GM12892 (cell line): ENCODE results near the gene PTGER3.

Experiments
- POLR2A ChIP-seq: IDR thresholded peaks from 2 replicates; pipeline ENCODE4 v1.6.1; 2011; ENCODE audit warnings: low read depth, low read length, control low read depth
- TAF1 ChIP-seq: IDR thresholded peaks from 2 replicates; pipeline ENCODE4 v1.6.1; 2011; ENCODE audit warnings: low read depth, mild to moderate bottlenecking, control low read depth, low read length, borderline replicate concordance

DNA sequence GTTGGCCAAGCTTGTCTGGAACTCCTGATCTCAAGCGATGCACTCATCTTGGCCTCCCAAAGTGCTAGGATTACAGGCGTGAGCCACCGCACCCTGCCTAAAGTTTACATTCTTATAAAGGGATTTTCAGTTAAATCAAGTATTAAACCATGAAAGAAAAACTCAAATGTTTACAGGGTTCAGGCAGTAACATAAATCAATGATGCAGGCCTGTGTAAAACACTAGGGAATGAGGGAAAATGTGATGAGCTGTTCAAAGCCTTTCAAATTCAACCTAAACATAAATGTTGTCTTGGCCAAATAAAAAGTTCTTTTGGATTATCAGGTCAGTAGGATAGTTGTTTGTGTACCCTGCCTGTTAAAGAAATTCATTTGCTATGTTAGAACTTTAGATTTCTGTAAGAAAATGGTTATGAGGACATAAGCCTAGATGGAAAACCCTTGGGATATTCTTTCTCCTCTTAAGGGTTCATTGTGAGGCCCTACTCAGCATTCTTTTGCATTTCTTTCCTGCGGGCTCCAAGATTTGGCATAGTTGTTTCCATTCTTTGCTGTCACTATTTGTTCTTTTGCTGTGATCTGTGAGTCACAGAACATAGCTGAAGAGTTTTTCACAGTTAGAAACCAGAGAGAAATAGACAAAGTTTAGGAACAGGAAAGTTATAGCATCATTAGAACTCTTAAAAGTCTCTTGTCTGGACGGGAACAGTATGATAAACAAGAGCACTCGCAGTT, 42.1 kb upstream of the PTGER3 start:
- TF ChIP-seq TAF1 (no peak), POLR2A (no peak)
